ENCODE measurements around the gene PTPRG. TPM values are rescaled to one million over a fixed set of nuclear protein-coding genes. Genes with fewer than 3 reads are reported as not detected.

PTPRG gene
- total RNA-seq, 2 experiments from 2014 or later, result 0.03 to 0.05 TPM

GRCh38 chr3:62098646-62099365 lies 537.4 kb downstream of the PTPRG start:
- no peaks in the 10 kb centered on the region for H3K9me3 ChIP-seq (ENCODE audit: control insufficient read depth in 1 of 2, insufficient read depth in 1 of 2, low read length in 2 of 2)
- Mint-ChIP-seq H3K27me3 (no peaks in the 10 kb centered on the region), H3K4me3 (no peak overlapping the region), H3K4me1 (ENCODE audit: low read depth) (no peaks in the 10 kb centered on the region), H3K27ac (no peak overlapping the region), H3K9me3 (no peaks in the 10 kb centered on the region), H3K36me3 (ENCODE audit: low read depth) (no peaks in the 10 kb centered on the region)
- DNase-seq (no peak), ATAC-seq (ENCODE audit: poor library complexity) (no peak)
- no peaks in the 10 kb centered on the region for H3K27me3 ChIP-seq (ENCODE audit: control insufficient read depth in 1 of 2, insufficient read depth in 2 of 2, low read length in 2 of 2)
- no peaks in the 10 kb centered on the region for H3K4me1 ChIP-seq (ENCODE audit: insufficient read depth, low read length)
- H3K36me3 ChIP-seq (ENCODE audit: insufficient read depth, low read length), result no peaks in the 10 kb centered on the region
- no peak for TF ChIP-seq CTCF (IDR thresholded peaks at IDR 0.05)
- intact Hi-C loops (cut with DNase I, micrococcal nuclease), result no loop called here
- no peak overlapping the region for H3K4me3 ChIP-seq (ENCODE audit: low read length)
- POLR2A ChIA-PET, result no interaction called here
- no peak overlapping the region for H3K27ac ChIP-seq (ENCODE audit: low read depth in 1 of 2, low read length in 2 of 2)
- CTCF ChIA-PET, result no interaction called here

GRCh38 chr3:62100282-62100989 lies 539.1 kb downstream of the PTPRG start:
- Mint-ChIP-seq H3K9me3 (no peaks in the 10 kb centered on the region), H3K4me1 (ENCODE audit: low read depth) (no peaks in the 10 kb centered on the region), H3K4me3 (no peak overlapping the region), H3K36me3 (ENCODE audit: low read depth) (no peaks in the 10 kb centered on the region), H3K27ac (no peak overlapping the region), H3K27me3 (no peaks in the 10 kb centered on the region)
- H3K9me3 ChIP-seq (ENCODE audit: control insufficient read depth in 1 of 2, insufficient read depth in 1 of 2, low read length in 2 of 2), result no peaks in the 10 kb centered on the region
- H3K4me1 ChIP-seq (ENCODE audit: insufficient read depth, low read length), result no peaks in the 10 kb centered on the region
- H3K27ac ChIP-seq (ENCODE audit: low read depth in 1 of 2, low read length in 2 of 2), result no peak overlapping the region
- H3K27me3 ChIP-seq (ENCODE audit: control insufficient read depth in 1 of 2, insufficient read depth in 2 of 2, low read length in 2 of 2), result no peaks in the 10 kb centered on the region
- TF ChIP-seq CTCF (IDR thresholded peaks at IDR 0.05), result no peak
- intact Hi-C loops (cut with DNase I, micrococcal nuclease), result no loop called here
- H3K36me3 ChIP-seq (ENCODE audit: insufficient read depth, low read length), result no peaks in the 10 kb centered on the region
- POLR2A ChIA-PET, result no interaction called here
- DNase-seq, result no peak
- no peak for ATAC-seq (ENCODE audit: poor library complexity)
- CTCF ChIA-PET, result no interaction called here
- H3K4me3 ChIP-seq (ENCODE audit: low read length), result no peak overlapping the region

GRCh38 chr3:62101488-62101887 lies 540.1 kb downstream of the PTPRG start:
- Histone ChIP-seq H3K4me3 (ENCODE audit: low read length) (no peak overlapping the region), H3K4me1 (ENCODE audit: insufficient read depth, low read length) (no peaks in the 10 kb centered on the region), H3K27me3 (ENCODE audit: control insufficient read depth in 1 of 2, insufficient read depth in 2 of 2, low read length in 2 of 2) (no peaks in the 10 kb centered on the region), H3K9me3 (ENCODE audit: control insufficient read depth in 1 of 2, insufficient read depth in 1 of 2, low read length in 2 of 2) (no peaks in the 10 kb centered on the region), H3K27ac (ENCODE audit: low read depth in 1 of 2, low read length in 2 of 2) (no peak overlapping the region), H3K36me3 (ENCODE audit: insufficient read depth, low read length) (no peaks in the 10 kb centered on the region)
- CTCF ChIA-PET, result no interaction called here
- Mint-ChIP-seq H3K27ac (no peak overlapping the region), H3K27me3 (no peaks in the 10 kb centered on the region), H3K4me3 (no peak overlapping the region), H3K9me3 (no peaks in the 10 kb centered on the region), H3K4me1 (ENCODE audit: low read depth) (no peaks in the 10 kb centered on the region), H3K36me3 (ENCODE audit: low read depth) (no peaks in the 10 kb centered on the region)
- POLR2A ChIA-PET, result no interaction called here
- TF ChIP-seq CTCF (IDR thresholded peaks at IDR 0.05), result no peak
- intact Hi-C loops (cut with DNase I, micrococcal nuclease), result no loop called here
- no peak for DNase-seq
- no peak for ATAC-seq (ENCODE audit: poor library complexity)

Data from CD4-positive, alpha-beta T cell (primary cell).